ENCODE data around the gene CPO. TPM values are rescaled to one million over a fixed set of nuclear protein-coding genes. Genes with fewer than 3 reads are reported as not detected.
A peak's percentile ranks its signal among the peaks of the same experiment; 100 is the strongest.

The CPO gene
- total RNA-seq, 4 donors from 2014 or later = 0.32 to 0.83 (median 0.48) TPM

DNA sequence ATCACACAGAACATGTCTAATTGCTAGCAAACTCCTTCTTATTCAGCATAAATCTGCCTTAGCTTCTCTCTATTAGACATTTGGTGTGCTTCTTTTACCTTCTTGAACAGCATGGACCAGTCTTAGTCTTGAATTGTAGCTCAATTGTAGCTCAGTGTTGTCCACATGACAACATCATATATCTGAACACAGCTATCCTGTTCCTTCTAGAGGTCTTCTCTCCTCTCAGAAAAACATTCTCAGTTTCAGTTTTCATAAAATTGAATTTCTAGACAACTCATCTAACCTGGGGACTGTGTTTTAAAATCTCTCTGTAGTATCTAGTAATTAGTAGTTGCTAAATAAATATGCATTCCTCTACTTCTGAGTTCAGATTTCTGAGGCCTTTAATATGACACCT is 47.6 kb downstream of the CPO start:
- Histone ChIP-seq H3K36me3 (no peaks in the 10 kb centered on the region), H3K27me3 (no peaks in the 10 kb centered on the region), H3K4me3 (no peak overlapping the region), H3K9me3 (no peaks in the 10 kb centered on the region), H3K27ac (replicated peaks in 1 of 4) (no peak overlapping the region), H3K4me1 (peaks cover 13 to 35% (median 28%) of the 10 kb centered on the region in 4 donors)
- intact Hi-C loops (cut with DNase I) = loop anchor here (10.0 kb wide), 1 partner anchor 368 kb away; no protein-coding TSS in a partner anchor
- TF ChIP-seq EP300 (IDR thresholded peaks at IDR 0.05) (no peak), POLR2A (IDR thresholded peaks at IDR 0.05; ENCODE audit: low read depth) (no peak)
- TF ChIP-seq, protein P1, sequence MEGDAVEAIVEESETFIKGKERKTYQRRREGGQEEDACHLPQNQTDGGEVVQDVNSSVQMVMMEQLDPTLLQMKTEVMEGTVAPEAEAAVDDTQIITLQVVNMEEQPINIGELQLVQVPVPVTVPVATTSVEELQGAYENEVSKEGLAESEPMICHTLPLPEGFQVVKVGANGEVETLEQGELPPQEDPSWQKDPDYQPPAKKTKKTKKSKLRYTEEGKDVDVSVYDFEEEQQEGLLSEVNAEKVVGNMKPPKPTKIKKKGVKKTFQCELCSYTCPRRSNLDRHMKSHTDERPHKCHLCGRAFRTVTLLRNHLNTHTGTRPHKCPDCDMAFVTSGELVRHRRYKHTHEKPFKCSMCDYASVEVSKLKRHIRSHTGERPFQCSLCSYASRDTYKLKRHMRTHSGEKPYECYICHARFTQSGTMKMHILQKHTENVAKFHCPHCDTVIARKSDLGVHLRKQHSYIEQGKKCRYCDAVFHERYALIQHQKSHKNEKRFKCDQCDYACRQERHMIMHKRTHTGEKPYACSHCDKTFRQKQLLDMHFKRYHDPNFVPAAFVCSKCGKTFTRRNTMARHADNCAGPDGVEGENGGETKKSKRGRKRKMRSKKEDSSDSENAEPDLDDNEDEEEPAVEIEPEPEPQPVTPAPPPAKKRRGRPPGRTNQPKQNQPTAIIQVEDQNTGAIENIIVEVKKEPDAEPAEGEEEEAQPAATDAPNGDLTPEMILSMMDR (IDR thresholded peaks at IDR 0.05) = no peak
- no peak for DNase-seq (ENCODE audit: extremely low spot score)

DNA sequence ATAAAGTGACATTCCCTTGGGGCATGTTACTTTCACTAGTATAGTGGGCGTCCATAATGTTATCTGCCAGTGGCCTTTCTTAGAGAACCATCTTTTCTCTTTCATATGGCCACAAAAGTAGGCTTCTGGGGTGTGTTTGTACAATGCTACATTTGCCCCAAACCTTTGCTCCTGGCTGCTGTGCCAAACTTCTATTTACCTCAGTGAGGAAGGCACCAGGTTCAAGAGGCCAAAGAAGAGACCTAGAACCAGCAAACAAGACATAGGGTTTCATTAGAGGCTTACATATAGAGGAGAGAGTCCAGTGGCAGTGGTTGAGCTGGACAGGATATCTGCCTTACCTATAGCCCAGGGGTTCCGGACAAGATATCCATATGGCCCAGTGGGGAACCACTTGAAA is 48.5 kb downstream of the CPO start:
- Histone ChIP-seq H3K9me3 (no peaks in the 10 kb centered on the region), H3K27me3 (no peaks in the 10 kb centered on the region), H3K4me1 (peaks cover 5 to 27% (median 19%) of the 10 kb centered on the region in 4 donors), H3K27ac (replicated peaks in 1 of 4) (no peak overlapping the region), H3K36me3 (no peaks in the 10 kb centered on the region), H3K4me3 (no peak overlapping the region)
- DNase-seq (ENCODE audit: extremely low spot score) = no peak
- 94% methylated on average over 2 of the region's 2 CpGs for WGBS
- TF ChIP-seq EP300 (IDR thresholded peaks at IDR 0.05) = no peak
- no peak for TF ChIP-seq POLR2A (IDR thresholded peaks at IDR 0.05; ENCODE audit: low read depth)
- TF ChIP-seq, protein P1 (IDR thresholded peaks at IDR 0.05) = no peak
- TF ChIP-seq POLR2AphosphoS5 (IDR thresholded peaks at IDR 0.05) = no peak
- intact Hi-C loops (cut with DNase I) = loop anchor here (10.0 kb wide), 1 partner anchor 367 kb away; no protein-coding TSS in a partner anchor

- intact Hi-C loops (cut with DNase I) = loop anchor here (10.0 kb wide), 1 partner anchor 366 kb away; no protein-coding TSS in a partner anchor
- Histone ChIP-seq H3K4me1 (peaks cover 0 to 17% (median 12%) of the 10 kb centered on the region in 4 donors), H3K9me3 (no peaks in the 10 kb centered on the region), H3K27ac (replicated peaks in 1 of 4) (no peak overlapping the region), H3K27me3 (no peaks in the 10 kb centered on the region), H3K4me3 (no peak overlapping the region), H3K36me3 (no peaks in the 10 kb centered on the region)
- DNase-seq (ENCODE audit: extremely low spot score) = no peak
- 100% methylated on average over 1 of the region's 1 CpG for WGBS
- TF ChIP-seq POLR2A (IDR thresholded peaks at IDR 0.05; ENCODE audit: low read depth) (no peak), POLR2AphosphoS5 (IDR thresholded peaks at IDR 0.05) (no peak), EP300 (IDR thresholded peaks at IDR 0.05) (no peak)
- TF ChIP-seq, protein P1 (IDR thresholded peaks at IDR 0.05) = no peak
Measured at GRCh38 chr2:206988884-206989283, 49.6 kb downstream of the CPO start.

DNA sequence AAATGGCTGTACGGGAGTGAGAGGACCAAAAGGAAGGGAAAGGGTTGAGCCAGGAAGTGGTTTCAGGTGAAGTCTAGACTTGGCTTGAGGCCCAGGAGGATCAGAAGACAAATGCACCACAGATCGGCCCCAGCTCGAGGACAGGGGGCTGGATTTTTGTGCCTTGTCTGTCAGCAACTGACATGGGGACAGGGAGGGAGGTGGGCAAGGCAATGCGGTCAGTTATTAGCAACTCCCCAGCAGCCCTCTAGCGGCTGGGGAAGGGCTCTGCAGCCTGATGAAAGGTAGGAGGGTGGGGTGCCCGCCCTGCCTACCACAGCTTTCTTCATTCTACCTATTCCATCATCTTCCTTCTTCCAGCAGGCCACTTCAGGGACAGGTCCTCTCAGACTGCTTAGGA is 50.0 kb downstream of the CPO start:
- WGBS = 50% methylated on average over 6 of the region's 6 CpGs
- H3K4me3 ChIP-seq = no peak overlapping the region
- DNase-seq (ENCODE audit: extremely low spot score) = no peak
- TF ChIP-seq, protein P1 (IDR thresholded peaks at IDR 0.05) = peak; percentile 38 to 64 (median 43)
- TF ChIP-seq POLR2AphosphoS5 (IDR thresholded peaks at IDR 0.05) (no peak), EP300 (IDR thresholded peaks at IDR 0.05) (no peak), POLR2A (IDR thresholded peaks at IDR 0.05; ENCODE audit: low read depth) (no peak)
- H3K4me1 ChIP-seq = peaks cover 0 to 15% (median 11%) of the 10 kb centered on the region in 4 donors
- no peaks in the 10 kb centered on the region for H3K36me3 ChIP-seq
- no peak overlapping the region for H3K27ac ChIP-seq (replicated peaks in 1 of 4)
- intact Hi-C loops (cut with DNase I) = loop anchor here (10.0 kb wide), 1 partner anchor 365 kb away; no protein-coding TSS in a partner anchor
- no peaks in the 10 kb centered on the region for H3K9me3 ChIP-seq
- H3K27me3 ChIP-seq = no peaks in the 10 kb centered on the region

DNA sequence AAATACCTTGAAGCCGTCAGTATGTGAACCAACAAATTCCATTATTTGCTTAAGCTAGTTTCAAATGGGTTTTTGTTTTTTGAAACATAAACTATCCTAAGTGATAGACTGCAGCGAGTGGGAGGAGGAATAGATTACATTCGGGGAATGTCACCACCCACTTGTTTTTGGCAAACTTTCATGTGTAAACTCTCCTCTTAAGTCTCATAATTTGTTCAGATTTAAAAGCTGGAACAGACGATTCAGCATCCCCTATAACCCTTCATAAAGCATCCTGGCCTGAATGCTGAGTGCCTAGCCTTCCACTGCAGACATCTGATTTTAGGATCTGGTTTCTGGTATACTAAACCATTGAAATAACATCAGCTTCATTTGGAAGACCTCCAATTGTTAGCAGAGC is 51.0 kb downstream of the CPO start:
- WGBS = 39% methylated on average over 4 of the region's 4 CpGs
- intact Hi-C loops (cut with DNase I) = no loop called here
- DNase-seq (ENCODE audit: extremely low spot score) = no peak
- no peak for TF ChIP-seq POLR2AphosphoS5 (IDR thresholded peaks at IDR 0.05)
- no peak for TF ChIP-seq EP300 (IDR thresholded peaks at IDR 0.05)
- TF ChIP-seq, protein P1 (IDR thresholded peaks at IDR 0.05) = no peak
- no peak for TF ChIP-seq POLR2A (IDR thresholded peaks at IDR 0.05; ENCODE audit: low read depth)
- H3K27me3 ChIP-seq = no peaks in the 10 kb centered on the region
- no peak overlapping the region for H3K4me3 ChIP-seq
- peaks cover 0 to 15% (median 11%) of the 10 kb centered on the region in 4 donors for H3K4me1 ChIP-seq
- H3K36me3 ChIP-seq = no peaks in the 10 kb centered on the region
- no peak overlapping the region for H3K27ac ChIP-seq (replicated peaks in 1 of 4)
- H3K9me3 ChIP-seq = no peaks in the 10 kb centered on the region

Measured in esophagus muscularis mucosa (tissue), 4 donors.